Stomach (tissue), 4 donors: ENCODE results near the gene PRKAG1.

ENCODE experiments used
- EP300 ChIP-seq: sonication (generic); formaldehyde crosslinking; IDR thresholded peaks from one replicate; pipeline ENCODE4 v1.6.1; 2017; ENCODE audit warnings: antibody characterized with exemption
- POLR2A ChIP-seq, 4 donors: fragments of 450-650 bp; IDR thresholded peaks; one replicate each; pipeline ENCODE4 v1.6.1; 2016; ENCODE audit warnings: antibody characterized with exemption in 4 of 4, control low read depth in 2 of 4, mild to moderate bottlenecking in 1 of 4, moderate library complexity in 1 of 4
- TF ChIP-seq, protein P1 (sequence below), 7 experiments: fragments of 450-650 bp in 4 of 7; fragments of 200-600 bp in 3 of 7; sonication (generic) in 3 of 7; IDR thresholded peaks; one replicate each; pipeline ENCODE4 v1.5.1; 2016 to 2019; ENCODE audit warnings: antibody characterized with exemption in 7 of 7, control low read depth in 2 of 7, mild to moderate bottlenecking in 1 of 7

- TF ChIP-seq, protein P1, sequence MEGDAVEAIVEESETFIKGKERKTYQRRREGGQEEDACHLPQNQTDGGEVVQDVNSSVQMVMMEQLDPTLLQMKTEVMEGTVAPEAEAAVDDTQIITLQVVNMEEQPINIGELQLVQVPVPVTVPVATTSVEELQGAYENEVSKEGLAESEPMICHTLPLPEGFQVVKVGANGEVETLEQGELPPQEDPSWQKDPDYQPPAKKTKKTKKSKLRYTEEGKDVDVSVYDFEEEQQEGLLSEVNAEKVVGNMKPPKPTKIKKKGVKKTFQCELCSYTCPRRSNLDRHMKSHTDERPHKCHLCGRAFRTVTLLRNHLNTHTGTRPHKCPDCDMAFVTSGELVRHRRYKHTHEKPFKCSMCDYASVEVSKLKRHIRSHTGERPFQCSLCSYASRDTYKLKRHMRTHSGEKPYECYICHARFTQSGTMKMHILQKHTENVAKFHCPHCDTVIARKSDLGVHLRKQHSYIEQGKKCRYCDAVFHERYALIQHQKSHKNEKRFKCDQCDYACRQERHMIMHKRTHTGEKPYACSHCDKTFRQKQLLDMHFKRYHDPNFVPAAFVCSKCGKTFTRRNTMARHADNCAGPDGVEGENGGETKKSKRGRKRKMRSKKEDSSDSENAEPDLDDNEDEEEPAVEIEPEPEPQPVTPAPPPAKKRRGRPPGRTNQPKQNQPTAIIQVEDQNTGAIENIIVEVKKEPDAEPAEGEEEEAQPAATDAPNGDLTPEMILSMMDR (IDR thresholded peaks at IDR 0.05), result no peak
- TF ChIP-seq EP300 (no peak), POLR2A (IDR thresholded peaks at IDR 0.05) (no peak)
Observed at GRCh38 chr12:48960834-48961233, 57.7 kb downstream of the PRKAG1 start.
